Tibial nerve (tissue), 3 donors: Measurements from ENCODE around the gene MTRF1.

Experiments used
- POLR2A ChIP-seq, 2 donors: fragments of 450-650 bp; IDR thresholded peaks; one replicate each; pipeline ENCODE4 v1.6.1; 2017; ENCODE audit warnings: antibody characterized with exemption in 2 of 2, mild to moderate bottlenecking in 2 of 2, moderate library complexity in 2 of 2
- TF ChIP-seq, protein P1 (sequence below), 5 experiments: fragments of 200-600 bp in 3 of 5; fragments of 450-650 bp in 2 of 5; sonication (generic) in 3 of 5; IDR thresholded peaks; one replicate each; pipeline ENCODE4 v1.5.1; 2016 to 2019; ENCODE audit warnings: antibody characterized with exemption in 5 of 5, mild to moderate bottlenecking in 3 of 5, moderate library complexity in 2 of 5

DNA sequence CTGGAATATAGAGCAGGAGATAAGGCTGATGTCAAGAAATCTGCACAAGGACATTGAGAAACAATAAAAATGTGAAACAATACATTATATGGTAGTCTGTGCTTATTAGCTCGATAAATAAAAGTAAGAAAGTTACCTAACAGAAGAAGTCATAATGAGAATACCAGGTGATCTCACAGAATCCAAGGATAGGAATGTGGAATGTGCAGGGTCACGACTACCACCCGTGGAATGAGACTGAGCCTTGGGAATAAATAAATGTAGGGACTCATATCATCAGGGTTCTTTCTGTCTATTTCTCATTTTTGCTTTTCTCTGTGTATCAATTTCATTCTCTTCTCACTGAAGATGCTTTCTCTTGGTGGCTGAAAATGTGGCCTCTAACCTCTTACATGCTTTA lies 43.0 kb downstream of the MTRF1 start:
- TF ChIP-seq, protein P1, sequence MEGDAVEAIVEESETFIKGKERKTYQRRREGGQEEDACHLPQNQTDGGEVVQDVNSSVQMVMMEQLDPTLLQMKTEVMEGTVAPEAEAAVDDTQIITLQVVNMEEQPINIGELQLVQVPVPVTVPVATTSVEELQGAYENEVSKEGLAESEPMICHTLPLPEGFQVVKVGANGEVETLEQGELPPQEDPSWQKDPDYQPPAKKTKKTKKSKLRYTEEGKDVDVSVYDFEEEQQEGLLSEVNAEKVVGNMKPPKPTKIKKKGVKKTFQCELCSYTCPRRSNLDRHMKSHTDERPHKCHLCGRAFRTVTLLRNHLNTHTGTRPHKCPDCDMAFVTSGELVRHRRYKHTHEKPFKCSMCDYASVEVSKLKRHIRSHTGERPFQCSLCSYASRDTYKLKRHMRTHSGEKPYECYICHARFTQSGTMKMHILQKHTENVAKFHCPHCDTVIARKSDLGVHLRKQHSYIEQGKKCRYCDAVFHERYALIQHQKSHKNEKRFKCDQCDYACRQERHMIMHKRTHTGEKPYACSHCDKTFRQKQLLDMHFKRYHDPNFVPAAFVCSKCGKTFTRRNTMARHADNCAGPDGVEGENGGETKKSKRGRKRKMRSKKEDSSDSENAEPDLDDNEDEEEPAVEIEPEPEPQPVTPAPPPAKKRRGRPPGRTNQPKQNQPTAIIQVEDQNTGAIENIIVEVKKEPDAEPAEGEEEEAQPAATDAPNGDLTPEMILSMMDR (IDR thresholded peaks at IDR 0.05): no peak
- TF ChIP-seq POLR2A (IDR thresholded peaks at IDR 0.05): no peak
